ENCODE results near the gene DNALI1.
"Not testable (repeated sequence)": the region's sequence is repeated elsewhere in the genome, so short reads cannot be mapped to it uniquely, and the experiment has no call there.

DNALI1 gene

DNA sequence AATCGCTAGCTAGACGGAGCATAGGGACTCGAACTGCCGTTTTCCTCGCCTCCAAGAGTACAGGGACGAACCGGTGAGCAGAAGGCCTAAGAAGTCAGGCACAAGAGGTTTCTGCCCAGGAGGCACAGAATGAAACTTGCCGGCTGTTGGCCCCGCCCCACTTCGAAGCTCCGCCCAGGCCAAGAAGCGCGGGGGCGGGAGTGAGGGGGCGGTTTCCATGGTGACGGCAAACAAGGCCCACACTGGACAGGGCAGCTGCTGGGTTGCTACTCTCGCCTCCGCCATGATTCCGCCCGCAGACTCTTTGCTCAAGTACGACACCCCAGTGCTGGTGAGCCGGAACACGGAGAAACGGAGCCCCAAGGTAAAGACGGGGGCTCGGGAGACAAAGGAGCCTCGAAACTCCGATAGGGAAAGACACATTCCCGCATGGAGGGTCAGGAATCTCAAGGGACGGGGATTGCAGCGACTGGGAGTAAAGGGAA lies at the start of gene DNALI1:
TSS of gene DNALI1 (plus strand) at position 229 of the 485 bp plus-strand sequence. CDS start at position 284, 55 bp downstream.
- in situ Hi-C loops (cut with HindIII; ENCODE audit: low sequenced_read_pairs), result no loop called here

DNA sequence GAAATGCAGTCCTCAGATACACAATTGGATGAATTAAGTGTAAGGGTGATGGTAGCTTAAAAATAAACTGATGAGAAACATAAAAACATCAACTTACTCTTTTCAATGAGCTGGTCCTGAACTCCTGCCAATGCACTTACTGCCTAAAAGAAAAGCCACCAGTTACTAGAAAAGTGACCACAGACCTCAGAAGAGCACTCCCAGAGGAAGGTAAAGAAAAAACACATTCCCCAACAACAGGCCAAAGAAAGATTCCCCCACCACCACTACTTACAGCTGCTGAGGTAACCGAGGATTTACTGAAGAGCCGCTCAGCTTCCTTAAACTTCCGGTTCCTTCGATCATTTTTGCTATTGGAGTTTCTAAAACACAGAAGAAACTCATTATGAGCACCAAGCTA lies 47.6 kb upstream of the DNALI1 start:
- in situ Hi-C loops (cut with HindIII; ENCODE audit: low sequenced_read_pairs), result no loop called here

DNA sequence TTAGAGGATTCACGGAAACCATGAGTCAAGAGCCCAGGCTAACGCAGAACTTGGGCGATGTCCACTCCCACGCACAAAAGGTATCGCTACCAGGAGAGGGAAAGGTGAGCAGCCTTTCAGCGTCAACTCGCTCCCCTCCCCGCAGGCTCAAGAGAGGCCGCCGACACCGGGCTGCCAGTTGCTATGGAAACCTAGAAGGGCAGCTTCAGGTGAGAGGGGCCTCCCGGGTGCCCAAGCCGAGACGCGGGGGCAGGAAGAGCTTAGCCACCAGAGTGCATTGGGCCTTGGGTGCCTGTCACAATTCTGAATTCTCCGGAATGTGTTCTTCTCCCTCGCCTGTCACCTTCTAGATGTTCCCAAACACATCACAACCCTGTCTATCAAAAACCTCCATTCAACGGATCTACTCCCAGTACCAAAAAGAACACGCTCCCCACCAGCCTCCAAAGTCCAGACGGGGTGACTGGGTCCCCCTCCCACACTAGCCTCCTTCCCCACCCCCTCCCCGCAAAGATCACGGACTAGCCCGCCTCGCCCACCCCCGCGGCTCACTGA lies 42.9 kb upstream of the DNALI1 start:
- in situ Hi-C loops (cut with HindIII; ENCODE audit: low sequenced_read_pairs), result no loop called here

DNA sequence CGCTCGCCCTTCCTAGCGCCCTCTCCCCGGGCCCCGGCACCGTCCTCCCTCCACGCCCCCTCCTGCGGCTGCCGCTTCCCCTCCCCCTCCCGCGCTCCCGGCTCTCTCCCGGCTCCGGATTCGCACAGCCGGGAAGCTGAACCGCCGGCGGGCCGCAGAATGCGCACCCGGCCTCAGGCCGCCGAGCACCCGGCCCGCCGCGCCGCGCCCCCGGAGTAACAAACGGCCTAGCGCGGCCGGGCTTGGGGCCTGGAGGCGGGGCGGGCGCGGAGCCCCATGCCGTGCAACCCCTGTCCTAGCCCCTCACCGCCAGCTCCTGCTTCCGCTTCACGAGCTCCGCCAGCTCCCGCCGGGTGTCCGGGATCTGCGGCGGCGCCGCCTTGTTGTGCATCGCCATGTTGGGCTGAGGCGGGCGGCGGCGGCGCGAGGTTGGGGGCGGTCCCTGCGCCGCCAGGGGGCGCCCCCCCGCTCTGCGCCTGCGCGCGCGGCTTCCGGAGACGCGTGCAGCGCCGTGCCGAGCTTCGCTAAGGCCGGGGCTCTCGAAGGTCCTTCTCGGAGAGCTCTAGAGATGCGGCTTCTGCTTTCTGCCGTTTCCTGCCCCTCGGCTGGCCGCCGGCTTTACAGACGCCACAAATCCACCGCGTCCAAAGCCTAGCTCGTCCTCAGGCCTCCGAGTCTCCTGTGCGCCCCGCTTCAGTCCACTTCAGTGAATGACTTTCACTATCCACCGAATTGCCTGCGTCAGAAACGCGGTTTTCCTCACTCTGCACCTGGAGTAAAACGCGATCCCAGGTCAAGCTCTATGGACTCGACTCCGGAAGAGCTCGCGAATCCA lies 42.2 kb upstream of the DNALI1 start, which contains the start of gene MEAF6:
TSS of gene MEAF6 (minus strand) at position 417 of the 835 bp plus-strand sequence. CDS start at position 397, 20 bp downstream.
- in situ Hi-C loops (cut with HindIII; ENCODE audit: low sequenced_read_pairs), result no loop called here

DNA sequence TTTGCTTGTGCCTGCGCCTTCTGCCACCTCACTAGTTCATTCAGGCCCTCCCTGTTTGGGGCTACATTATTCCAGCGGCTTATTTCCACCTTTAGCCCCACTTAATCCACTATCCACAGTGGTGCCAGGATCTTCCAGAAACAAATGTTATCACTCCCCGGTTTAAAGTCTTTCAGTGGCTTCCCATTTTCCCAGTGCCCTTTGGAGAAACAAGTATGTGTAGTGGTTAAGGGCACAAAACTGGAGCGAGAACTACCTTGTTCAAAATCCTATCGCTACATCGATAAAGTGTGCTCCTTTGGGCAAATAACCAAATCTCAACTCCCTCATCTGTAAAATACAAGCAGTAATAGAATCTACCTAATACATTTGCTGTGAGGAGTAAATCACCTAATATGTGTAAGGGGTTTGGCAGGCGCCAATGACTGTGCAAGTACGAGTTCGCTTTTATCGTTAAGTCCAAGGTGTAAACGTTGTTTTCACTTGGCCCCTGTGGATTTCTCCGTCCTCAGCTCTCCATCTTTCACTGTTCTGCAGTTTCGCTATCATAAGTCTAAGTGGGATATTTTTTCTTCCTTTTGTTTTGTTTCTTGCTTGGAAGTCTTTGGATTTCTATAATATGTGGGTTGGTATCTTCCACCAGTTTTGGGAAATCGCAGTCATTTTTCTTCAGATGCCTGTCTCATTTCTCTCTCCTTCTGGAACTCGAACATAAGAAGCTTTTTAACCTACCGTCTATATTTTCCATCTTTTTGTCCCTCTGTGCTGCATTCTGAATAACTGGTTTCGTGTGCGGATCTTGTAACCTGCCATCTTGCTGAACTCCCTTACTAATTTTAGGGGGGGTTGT lies 41.3 kb upstream of the DNALI1 start:
- in situ Hi-C loops (cut with HindIII; ENCODE audit: low sequenced_read_pairs), result no loop called here

DNA sequence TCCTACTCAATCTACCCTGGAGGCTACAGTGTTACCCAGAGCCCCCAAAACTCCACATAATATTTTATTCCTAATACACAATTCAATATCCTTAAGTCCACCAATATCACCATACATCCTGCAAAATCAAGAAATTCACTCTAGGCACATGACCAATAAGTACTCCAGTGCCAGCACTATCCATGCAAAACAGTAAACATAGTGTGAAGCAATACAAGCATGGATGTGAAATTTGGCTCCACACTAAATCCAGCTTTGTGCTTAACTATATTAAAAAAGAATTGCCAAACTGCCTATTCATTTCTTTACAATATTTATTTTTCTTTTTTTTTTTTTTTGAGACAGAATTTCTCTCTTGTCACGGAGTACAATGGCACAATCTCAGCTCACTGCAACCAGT lies 39.2 kb upstream of the DNALI1 start:
- in situ Hi-C loops (cut with HindIII; ENCODE audit: low sequenced_read_pairs), result no loop called here

DNA sequence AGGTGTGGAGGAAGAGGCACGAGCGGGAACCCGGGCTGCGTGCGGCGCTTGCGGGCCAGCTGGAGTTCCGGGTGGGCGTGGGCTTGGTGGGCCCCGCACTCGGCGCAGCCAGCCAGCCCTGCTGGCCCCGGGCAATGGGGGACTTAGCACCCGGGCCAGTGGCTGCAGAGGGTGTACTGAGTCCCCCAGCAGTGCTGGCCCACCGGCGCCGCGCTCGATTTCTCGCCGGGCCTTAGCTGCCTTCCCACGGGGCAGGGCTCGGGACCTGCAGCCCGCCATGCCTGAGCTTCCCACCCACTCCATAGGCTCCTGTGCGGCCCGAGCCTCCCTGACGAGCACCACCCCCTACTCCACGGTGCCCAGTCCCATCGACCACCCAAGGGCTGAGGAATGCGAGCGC lies 38.5 kb upstream of the DNALI1 start:
- in situ Hi-C loops (cut with HindIII; ENCODE audit: low sequenced_read_pairs), result not testable (repeated sequence)

DNA sequence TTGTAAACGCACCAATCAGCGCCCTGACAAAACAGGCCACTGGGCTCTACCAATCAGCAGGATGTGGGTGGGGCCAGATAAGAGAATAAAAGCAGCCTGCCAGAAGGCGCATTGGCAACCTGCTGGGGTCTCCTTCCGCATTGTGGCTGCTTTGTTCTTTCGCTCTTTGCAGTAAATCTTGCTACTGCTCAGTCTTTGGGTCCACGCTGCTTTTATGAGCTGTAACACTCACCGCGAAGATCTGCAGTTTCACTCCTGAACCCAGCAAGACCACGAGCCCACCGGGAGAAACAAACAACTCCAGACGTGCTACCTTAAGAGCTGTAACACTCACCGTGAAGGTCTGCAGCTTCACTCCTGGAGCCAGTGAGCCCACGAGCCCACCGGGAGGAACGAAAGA lies 37.8 kb upstream of the DNALI1 start:
- in situ Hi-C loops (cut with HindIII; ENCODE audit: low sequenced_read_pairs), result not testable (repeated sequence)

DNA sequence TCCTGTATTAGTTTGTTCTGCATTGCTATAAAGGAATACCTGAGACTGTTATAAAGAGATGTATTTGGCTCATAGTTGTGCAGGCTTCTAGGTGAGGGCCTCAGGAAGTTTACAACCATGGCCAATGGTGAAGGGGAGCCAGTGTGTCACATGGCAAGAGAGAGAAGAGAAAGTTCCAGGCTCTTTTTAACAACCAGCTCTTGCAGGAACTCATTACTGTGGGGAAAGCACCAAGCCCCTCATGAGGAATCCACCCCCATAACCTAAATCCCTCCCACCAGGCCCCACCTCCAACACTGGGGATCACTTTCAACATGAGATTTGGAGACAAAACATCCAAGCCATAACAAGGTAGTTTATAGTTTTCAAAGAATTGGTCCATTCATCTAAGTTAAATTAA lies 37.1 kb upstream of the DNALI1 start:
- in situ Hi-C loops (cut with HindIII; ENCODE audit: low sequenced_read_pairs), result no loop called here

DNA sequence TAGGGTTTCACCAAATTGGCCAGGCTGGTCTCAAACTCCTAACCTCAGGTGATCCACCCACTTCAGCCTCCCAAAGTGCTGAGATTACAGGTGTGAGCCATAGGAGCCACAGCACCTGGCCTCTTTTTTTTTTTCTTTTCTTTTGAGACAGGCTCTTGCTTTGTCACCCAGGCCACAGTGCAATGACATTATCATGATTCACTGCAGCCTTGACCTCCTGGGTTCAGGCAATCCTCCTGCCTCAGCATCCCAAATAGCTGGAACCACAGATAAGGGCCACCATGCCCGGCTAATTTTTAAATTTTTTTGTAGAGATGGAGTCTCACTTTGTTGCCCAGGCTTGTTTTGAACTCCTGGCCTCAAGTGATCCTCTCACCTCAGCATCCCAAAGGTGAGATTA lies 26.9 kb upstream of the DNALI1 start:
- in situ Hi-C loops (cut with HindIII; ENCODE audit: low sequenced_read_pairs), result not testable (repeated sequence)

DNA sequence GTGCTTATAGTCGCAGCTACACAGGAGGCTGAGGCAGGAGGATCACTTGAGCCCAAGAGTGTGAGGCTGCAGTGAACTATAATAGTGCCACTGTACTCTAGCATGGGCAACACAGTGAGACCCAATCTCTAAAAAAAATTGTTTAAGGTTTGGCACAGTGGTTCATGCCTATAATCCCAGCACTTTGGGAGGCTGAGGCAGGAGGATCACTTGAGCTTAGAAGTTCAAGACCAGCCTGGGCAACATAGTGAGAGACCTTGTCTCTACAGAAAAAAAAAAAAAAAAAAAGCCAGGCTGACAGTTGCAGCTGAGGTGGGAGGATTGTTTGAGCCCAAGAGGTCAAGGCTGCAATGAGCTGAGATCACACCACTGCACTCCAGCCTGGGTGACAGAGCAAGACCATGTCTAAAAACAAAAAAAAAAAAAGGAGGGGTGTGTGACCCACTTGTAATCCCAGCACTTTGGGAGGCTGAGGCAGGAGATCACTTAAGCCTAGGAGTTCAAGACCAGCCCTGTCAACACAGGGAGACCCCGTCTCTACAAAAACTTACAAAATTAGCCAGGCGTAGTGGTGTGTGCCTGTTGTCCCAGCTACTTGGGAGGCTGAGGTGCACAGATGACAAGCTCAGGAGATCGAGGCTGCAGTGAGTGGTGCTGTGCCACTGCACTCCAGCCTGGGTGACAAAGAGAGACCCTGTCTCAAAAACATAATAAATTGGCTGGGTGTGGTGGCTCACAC lies 24.2 kb upstream of the DNALI1 start:
- in situ Hi-C loops (cut with HindIII; ENCODE audit: low sequenced_read_pairs), result not testable (repeated sequence)

DNA sequence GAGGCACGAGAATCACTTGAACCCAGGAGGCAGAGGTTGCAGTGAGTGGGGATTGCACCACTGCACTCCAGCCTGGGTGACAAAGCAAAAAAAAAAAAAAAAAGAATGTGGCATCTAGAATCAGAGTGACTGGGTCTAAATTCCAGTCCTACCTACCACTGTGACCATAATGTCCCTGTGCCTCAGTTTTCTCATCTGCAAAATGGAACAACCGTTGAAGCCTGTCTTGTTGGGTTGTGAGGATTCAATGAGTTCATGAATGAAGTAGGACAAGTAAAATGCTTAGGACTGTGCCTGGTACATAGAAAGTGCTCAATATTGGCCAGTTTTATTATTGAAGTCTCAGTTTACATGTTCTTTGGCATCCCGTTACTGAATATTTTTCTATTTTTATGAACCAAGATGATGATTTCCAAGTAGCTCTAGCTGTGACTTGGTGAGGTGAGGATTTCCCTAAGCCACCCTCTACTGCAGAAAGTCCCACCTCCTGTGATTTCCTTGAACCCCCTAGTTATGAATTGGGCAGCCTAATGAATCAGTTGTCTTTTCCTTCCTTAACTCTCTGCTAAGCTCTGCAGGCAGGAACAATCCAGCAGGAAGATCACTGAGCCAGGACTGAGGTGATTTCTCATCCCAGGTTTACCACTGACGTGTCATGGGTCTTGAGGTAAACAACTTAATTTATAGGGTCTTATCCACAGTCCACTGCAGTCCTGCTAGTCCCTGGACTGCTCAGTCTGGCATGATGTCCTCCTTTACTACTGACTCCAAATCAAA lies 23.2 kb upstream of the DNALI1 start:
- in situ Hi-C loops (cut with HindIII; ENCODE audit: low sequenced_read_pairs), result no loop called here

DNA sequence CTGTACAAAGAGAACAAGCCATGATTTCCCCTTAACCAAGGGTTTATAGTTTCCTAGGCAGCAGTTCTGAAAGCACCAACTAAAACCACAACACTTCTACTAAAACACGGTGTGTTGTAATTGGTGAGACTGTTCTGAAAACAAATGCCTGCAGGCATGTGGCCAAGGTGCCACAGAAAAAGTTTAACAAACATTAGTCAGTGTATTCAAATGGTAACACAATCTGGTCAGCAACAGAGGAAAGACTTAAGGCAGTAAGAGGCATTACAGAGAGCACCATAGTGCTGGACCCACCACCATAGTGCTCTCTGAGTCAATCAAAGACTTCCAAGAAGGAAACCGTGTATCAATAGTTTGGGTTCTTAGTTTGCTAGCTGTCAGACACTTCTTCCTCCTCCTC lies 19.4 kb upstream of the DNALI1 start:
- in situ Hi-C loops (cut with HindIII; ENCODE audit: low sequenced_read_pairs), result no loop called here

DNA sequence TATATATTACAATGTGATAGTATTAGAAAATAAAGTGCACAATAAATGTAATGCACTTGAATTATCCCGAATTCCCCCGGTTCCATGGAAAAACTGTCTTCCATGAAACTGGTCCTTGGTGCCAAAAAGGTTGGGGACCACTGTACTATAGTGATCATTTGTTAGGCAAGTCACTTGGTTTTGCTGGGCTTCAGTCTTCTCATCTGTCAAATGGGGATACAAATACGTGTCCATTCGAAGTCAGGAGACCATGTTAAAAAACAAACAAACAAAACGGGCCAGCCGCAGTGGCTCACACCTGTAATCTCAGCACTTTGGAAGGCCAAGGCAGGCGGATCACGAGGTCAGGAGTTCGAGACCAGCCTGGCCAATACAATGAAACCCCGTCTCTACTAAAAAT lies 17.6 kb upstream of the DNALI1 start:
- in situ Hi-C loops (cut with HindIII; ENCODE audit: low sequenced_read_pairs), result not testable (repeated sequence)

DNA sequence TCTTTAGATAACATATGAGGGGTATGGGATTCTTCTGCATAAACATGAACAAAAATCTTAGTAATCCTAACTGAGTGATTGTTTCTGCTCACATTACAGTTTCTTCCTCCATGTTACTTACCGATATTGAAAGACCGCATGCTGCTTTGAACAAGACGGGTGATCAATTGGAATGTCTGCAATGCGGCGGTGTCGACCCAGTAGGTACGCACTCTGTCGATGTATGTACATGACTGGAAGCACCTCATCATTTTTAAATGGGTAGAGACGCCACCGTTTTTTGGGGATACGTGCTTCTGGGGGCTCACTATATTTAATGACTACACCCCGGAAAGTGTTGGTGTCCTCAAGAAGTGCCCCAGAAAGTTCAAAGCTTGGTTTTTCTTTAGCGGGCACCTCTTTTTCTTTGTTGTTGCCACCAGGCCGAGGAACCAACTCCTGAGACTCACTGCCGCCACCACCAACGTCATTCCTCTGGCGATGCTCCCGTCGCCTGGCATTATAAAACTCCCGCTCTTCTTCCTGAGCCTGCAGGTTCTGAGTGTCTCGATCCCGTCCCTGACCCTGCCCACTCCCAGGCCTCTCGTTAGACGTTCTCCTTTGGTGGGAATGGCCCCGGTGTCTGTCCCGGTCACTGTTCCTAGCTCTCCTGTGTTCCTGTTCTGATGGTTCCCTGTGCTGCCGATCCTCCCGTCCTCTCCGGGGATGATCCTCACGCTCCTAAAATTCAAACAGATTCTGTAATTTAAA lies 16.5 kb upstream of the DNALI1 start:
- in situ Hi-C loops (cut with HindIII; ENCODE audit: low sequenced_read_pairs), result no loop called here

DNA sequence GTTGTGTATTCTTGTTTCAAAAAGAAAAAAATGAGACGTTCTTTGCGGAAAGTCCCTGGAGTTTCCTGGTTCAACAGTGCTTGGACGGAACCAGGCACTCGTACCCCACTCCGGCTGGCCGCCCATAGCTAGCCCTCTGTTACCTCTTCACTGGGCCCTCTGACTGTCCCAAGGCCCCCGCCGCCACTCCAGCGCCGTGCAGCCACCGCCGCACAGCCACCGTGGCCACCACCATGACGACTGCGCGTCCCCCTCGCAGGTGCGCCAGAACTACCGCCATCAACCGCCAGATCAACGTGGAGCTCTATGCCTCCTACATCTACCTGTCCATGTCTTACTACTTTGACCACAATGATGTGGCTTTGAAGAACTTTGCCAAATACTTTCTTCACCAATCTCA lies 12.2 kb upstream of the DNALI1 start:
- in situ Hi-C loops (cut with HindIII; ENCODE audit: low sequenced_read_pairs), result no loop called here

DNA sequence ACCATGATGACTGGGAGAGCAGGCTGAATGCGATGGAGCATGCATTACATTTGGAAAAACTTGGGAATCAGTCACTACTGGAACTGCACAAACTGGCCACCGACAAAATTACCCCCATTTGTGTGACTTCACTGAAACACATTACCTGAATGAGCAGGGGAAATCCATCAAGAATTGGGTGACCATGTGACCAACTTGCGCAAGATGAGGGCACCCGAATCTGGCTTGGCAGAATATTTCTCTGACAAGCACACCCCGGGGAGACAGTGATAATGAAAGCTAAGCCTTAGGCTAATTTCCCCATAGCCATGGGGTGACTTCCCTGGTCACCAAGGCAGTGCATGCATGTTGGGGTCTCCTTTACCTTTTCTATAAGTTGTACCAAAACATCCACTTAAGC lies 11.7 kb upstream of the DNALI1 start:
- in situ Hi-C loops (cut with HindIII; ENCODE audit: low sequenced_read_pairs), result no loop called here

DNA sequence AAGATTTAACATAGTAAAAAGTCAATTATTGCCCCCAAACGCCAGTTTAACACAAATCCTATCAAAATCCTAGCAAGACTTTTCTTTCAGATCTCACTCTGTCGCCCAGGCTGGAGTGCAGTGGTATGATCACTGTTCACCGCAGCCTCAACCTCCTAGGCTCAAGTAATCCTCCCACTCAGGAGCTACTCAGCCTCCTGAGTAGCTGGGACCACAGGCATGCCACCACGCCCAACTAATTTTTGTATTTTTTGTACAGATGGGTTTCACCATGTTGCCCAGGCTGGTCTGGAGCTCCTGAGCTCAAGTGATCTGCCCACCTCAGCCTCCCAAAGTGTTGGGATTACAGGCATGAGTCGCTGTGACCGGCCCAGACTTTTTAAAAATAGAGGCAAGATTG lies 7.4 kb upstream of the DNALI1 start:
- in situ Hi-C loops (cut with HindIII; ENCODE audit: low sequenced_read_pairs), result no loop called here

DNA sequence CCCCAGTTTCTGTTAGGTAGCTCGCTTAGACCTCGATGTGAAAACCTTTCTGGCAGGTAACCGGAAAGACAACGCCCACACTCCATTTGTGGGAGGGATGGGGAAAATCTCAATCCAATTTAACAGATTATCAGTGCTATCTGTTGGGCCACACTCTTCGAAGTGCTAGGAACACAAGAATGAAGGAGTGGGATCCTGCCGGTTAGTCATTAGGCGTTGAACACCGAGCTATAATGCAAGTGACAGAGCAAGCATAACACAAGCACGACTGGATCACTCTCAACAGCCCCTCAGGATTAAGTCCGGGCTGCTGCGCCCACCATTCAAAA lies 3.2 kb upstream of the DNALI1 start:
- in situ Hi-C loops (cut with HindIII; ENCODE audit: low sequenced_read_pairs), result no loop called here

Measured in DLD1 (cell line).